SU-DHL-6 (cell line): ENCODE measurements around the gene DEDD.

Experiments used
- EZH2phosphoT487 ChIP-seq: fragments of 200-600 bp; sonication (generic), shearing (Covaris generic); conservative IDR thresholded peaks from 2 replicates; pipeline ENCODE4 v1.6.1; 2018; ENCODE audit warnings: mild to moderate bottlenecking, antibody characterized with exemption, low read length, moderate library complexity, mixed read lengths
- TF ChIP-seq, protein P1 (sequence below): fragments of 200-600 bp; sonication (generic); IDR thresholded peaks from one replicate; pipeline ENCODE4 v1.5.1; 2017; ENCODE audit warnings: antibody characterized with exemption, mild to moderate bottlenecking, low read length, moderate library complexity; ENCODE audit not compliant: insufficient read depth, poor library complexity, severe bottlenecking

GRCh38 chr1:161130266-161130665 is 2.2 kb downstream of the DEDD start:
- TF ChIP-seq, protein P1, sequence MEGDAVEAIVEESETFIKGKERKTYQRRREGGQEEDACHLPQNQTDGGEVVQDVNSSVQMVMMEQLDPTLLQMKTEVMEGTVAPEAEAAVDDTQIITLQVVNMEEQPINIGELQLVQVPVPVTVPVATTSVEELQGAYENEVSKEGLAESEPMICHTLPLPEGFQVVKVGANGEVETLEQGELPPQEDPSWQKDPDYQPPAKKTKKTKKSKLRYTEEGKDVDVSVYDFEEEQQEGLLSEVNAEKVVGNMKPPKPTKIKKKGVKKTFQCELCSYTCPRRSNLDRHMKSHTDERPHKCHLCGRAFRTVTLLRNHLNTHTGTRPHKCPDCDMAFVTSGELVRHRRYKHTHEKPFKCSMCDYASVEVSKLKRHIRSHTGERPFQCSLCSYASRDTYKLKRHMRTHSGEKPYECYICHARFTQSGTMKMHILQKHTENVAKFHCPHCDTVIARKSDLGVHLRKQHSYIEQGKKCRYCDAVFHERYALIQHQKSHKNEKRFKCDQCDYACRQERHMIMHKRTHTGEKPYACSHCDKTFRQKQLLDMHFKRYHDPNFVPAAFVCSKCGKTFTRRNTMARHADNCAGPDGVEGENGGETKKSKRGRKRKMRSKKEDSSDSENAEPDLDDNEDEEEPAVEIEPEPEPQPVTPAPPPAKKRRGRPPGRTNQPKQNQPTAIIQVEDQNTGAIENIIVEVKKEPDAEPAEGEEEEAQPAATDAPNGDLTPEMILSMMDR = no peak
- TF ChIP-seq EZH2phosphoT487 = no peak
